HUES64 (cell line): ENCODE data around the gene RABL6.
"Not testable (repeated sequence)": the region's sequence is repeated elsewhere in the genome, so short reads cannot be mapped to it uniquely, and the experiment has no call there.

Source experiments
- H3K27ac ChIP-seq: 2 replicates; pipeline ENCODE4 v1.7.0; 2013; ENCODE audit warnings: low read depth, low read length, inconsistent platforms
- H3K27me3 ChIP-seq: 2 replicates; pipeline ENCODE4 v1.6.1; 2013; ENCODE audit warnings: mild to moderate bottlenecking, low read length; ENCODE audit not compliant: insufficient read depth
- H3K36me3 ChIP-seq: 2 replicates; pipeline ENCODE4 v1.6.1; 2013; ENCODE audit warnings: mild to moderate bottlenecking, low read length; ENCODE audit not compliant: insufficient read depth
- H3K4me1 ChIP-seq: 2 replicates; pipeline ENCODE4 v1.6.1; 2013; ENCODE audit warnings: mild to moderate bottlenecking, low read length, moderate library complexity; ENCODE audit not compliant: insufficient read depth
- H3K4me3 ChIP-seq: 2 replicates; pipeline ENCODE4 v1.5.1; 2013; ENCODE audit warnings: mild to moderate bottlenecking, low read length, moderate library complexity
- H3K9ac ChIP-seq: 2 replicates; pipeline ENCODE4 v1.6.1; 2013; ENCODE audit warnings: mild to moderate bottlenecking, low read depth, low read length
- H3K9me3 ChIP-seq: 2 replicates; pipeline ENCODE4 v1.6.1; 2013; ENCODE audit warnings: low read depth, low read length; ENCODE audit not compliant: insufficient read depth
- WGBS: fragments of 150-250, 120-280 bp; methylation state at CpG from one replicate; pipeline ENCODE4 v1.1.7; 2013; ENCODE audit warnings: missing lambda C conversion rate; 5-methylcytosine and 5-hydroxymethylcytosine counted together

Gene RABL6

DNA sequence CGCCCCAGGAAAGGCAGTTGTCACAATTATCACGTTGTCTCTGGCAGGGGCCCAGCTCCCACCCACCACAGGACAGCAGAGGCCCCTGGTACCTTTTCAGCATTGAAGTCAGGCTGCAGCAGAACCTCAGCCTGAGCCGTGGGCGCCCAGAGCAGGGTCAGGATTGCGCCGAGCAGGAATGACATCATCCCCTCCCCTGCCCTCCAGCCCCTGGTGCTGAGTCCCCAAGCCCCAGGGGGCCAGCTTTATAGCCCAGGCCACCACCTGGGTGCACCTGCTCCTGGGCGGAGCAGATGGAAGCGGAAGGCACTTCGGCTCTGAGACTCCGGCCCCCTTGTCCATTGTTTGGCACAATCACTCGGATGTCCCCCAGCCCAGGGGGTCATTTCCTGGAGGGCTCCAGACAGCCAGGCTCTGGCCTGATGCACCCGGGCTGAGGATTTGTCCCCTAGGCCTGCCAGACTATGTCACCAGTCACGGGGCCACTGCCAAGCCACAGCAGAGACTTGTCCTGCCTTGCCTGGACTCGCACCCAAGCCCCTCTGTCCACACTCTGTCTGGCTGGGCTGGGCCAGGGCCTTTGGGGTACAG, 43.4 kb upstream of the RABL6 start, which contains the start of gene LCN15:
Gene LCN15 (minus strand): TSS at position 218 of the 591 bp plus-strand sequence. CDS start 30 bp downstream, at position 188.
- 80% methylated on average over 14 of the region's 14 CpGs for WGBS

DNA sequence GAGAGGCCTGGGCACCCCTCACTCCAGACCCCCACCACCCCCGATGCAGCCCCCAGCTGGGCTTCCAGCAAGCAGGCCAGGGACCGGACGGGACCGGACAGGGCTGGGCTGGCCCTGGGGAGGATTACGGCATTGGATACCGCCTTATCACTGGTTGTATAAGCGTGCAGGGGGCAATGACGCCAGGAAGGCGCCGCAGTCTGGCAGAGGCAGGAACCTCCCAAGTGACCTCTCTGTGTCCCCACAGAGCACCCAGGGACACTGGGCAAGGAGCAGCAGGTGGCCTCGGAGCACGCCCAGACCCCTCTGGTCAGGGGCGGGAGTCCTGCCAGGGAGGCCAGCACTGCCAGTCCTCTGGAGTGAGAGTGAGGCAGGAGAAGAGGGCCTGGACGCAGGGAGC, 42.7 kb upstream of the RABL6 start:
- Histone ChIP-seq H3K27ac (no peak overlapping the region), H3K36me3 (no peaks in the 10 kb centered on the region), H3K9ac (no peak overlapping the region), H3K27me3 (no peaks in the 10 kb centered on the region), H3K4me3 (no peak overlapping the region), H3K9me3 (no peaks in the 10 kb centered on the region), H3K4me1 (0 out of 2 replicates have a peak, but pooled peaks cover 5% of the 10 kb centered on the region)
- WGBS, result 93% methylated on average over 14 of the region's 14 CpGs

More for the DNA sequence above, 43.4 kb upstream of the RABL6 start, which contains the start of gene LCN15:
- no peaks in the 10 kb centered on the region for H3K9me3 ChIP-seq
- H3K4me1 ChIP-seq, result 0 out of 2 replicates have a peak, but pooled peaks cover 5% of the 10 kb centered on the region
- no peak within 1 kb of the TSS for H3K9ac ChIP-seq
- no peaks in the 10 kb centered on the region for H3K36me3 ChIP-seq
- H3K4me3 ChIP-seq, result peak within 1 kb of the TSS; percentile 39; the same call in 1 of the 2 replicates
- H3K27me3 ChIP-seq, result no peaks in the 10 kb centered on the region
- no peak within 1 kb of the TSS for H3K27ac ChIP-seq

DNA sequence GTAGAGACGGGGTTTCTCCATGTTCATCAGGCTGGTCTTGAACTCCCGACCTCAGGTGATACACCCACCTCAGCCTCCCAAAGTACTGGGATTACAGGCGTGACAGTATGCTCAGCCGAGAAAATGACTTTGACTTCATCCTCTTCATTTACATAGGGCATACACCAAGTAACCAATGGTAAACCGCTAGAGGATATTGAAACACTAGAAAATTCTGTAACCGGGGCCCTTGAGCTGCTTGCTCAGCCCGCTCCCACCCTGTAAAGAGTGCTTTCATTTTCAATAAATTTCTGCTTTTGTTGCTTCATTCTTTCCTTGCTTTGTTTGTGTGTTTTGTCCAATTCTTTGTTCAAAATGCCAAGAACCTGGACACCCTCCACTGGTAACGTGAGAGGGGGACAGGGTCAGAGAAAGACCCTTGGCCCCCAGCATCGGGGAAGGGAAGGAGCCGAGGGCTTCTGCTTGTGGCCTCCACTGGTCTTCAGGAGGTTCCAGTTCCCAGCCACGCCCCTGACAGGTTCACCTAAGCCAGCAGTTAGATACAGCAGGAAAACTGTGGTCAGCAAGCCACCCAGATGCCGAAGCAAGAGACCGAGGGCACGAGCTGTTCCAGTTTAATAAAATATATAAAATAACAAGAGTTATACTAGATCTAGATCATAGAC, 41.9 kb upstream of the RABL6 start:
- not testable (repeated sequence) for H3K27ac ChIP-seq, H3K9ac ChIP-seq, H3K36me3 ChIP-seq, H3K4me3 ChIP-seq, H3K27me3 ChIP-seq, H3K9me3 ChIP-seq, H3K4me1 ChIP-seq
- WGBS, result 87% methylated on average over 11 of the region's 14 CpGs

- 51% methylated on average over 17 of the region's 18 CpGs for WGBS
- H3K4me1 ChIP-seq, H3K9me3 ChIP-seq, H3K27me3 ChIP-seq, H3K4me3 ChIP-seq, H3K27ac ChIP-seq, H3K9ac ChIP-seq, H3K36me3 ChIP-seq: not testable (repeated sequence)
Measured at GRCh38 chr9:136766410-136767120, 41.2 kb upstream of the RABL6 start.

DNA sequence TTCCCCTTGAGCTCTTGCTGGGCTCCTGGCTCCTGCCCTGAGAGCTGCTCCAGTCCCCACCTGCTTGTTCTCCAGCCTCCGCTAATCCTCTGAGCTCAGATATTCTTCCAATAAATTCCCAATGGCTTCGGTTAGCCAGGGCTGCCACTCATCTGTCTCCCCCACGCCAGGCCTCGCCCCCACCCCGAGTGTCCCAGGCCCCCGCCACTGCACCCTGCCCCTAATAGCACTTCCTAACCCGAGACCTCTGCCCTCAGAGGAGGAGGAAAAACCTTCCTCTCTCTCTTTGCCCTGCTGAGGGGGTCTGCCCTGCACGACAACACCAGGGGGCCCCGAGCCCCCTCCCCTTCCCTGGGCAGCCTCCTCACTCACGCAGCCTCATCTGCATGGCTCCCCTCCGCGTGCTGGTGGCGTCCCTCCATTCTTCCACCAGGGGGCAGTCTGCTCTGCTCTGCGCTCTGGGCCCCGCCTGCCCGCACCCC, 38.0 kb upstream of the RABL6 start:
- Histone ChIP-seq H3K27me3 (no peaks in the 10 kb centered on the region), H3K36me3 (no peaks in the 10 kb centered on the region), H3K4me1 (no peaks in the 10 kb centered on the region), H3K9me3 (peaks cover 12% of the 10 kb centered on the region; the same call in 1 of the 2 replicates), H3K4me3 (peak overlapping the region; percentile 46), H3K9ac (no peak overlapping the region), H3K27ac (no peak overlapping the region)
- WGBS, result 12% methylated on average over 16 of the region's 16 CpGs

DNA sequence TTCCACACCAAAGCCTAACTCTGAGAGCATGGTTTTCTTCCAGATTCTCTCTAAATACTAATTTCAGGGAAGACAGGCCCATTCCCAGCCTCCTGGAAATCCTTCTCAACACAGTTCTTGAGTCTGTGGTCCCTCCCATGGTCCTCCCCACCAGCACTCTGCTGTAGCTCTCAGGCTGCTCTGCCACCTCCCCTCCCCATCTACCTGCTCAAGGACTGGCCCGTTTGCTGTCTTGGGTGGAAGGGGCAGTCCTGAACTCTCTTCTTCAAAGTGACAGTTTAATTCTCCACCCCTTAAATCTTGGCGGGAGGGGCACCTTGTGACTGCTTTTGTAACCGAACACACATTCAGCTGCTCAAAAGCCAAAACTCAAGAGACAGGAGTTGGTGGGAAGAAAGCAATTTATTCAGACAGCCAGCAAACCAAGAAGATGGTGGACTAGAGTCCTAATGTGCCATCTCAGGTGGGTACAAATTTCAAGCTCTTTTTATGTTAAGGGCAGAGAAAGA, 35.8 kb upstream of the RABL6 start:
- Histone ChIP-seq H3K36me3 (no peaks in the 10 kb centered on the region), H3K27me3 (no peaks in the 10 kb centered on the region), H3K27ac (no peak overlapping the region), H3K9ac (no peak overlapping the region), H3K9me3 (peaks cover 12% of the 10 kb centered on the region; the same call in 1 of the 2 replicates), H3K4me1 (no peaks in the 10 kb centered on the region), H3K4me3 (no peak overlapping the region)
- 92% methylated on average over 3 of the region's 3 CpGs for WGBS

DNA sequence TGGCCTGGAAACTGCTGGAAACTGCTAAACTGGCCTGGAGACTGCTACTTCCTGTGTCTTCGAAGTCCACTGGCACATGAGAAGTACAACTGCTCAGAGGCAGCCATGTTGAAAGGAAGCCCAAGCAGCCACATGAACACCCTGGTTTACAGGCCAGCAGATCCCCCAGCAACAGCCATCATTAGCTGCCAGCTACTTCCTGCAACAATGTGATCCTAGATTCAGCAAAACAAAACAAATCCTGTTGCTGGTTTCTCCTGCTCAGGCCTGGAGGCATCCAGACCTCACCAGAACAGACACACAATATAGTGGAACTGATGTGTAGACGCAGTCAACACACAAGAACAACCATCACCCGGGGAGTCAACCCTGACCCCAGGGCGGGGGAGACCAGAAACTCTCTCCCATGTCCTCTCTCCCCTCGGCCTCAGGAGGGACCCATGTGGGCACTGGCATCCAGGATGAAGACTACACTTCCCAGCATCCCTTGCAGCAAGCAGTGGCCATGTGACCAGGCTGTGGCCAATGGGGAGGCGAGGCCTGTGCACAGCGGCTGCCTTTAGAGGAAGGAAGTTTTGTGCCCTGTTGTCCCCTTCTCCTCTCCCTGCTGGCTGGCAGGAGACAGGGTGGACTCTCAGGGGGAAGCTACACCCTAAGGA, 34.2 kb upstream of the RABL6 start:
- H3K4me3 ChIP-seq, result no peak overlapping the region
- H3K27ac ChIP-seq, result no peak overlapping the region
- H3K36me3 ChIP-seq, result no peaks in the 10 kb centered on the region
- H3K9ac ChIP-seq, result no peak overlapping the region
- H3K4me1 ChIP-seq, result no peaks in the 10 kb centered on the region
- H3K27me3 ChIP-seq, result peaks cover 3% of the 10 kb centered on the region; the same call in 1 of the 2 replicates
- peaks cover 12% of the 10 kb centered on the region; the same call in 1 of the 2 replicates for H3K9me3 ChIP-seq
- 79% methylated on average over 7 of the region's 7 CpGs for WGBS

- H3K27ac ChIP-seq, result no peak overlapping the region
- H3K4me1 ChIP-seq, result no peaks in the 10 kb centered on the region
- no peak overlapping the region for H3K9ac ChIP-seq
- 87% methylated on average over 12 of the region's 12 CpGs for WGBS
- no peak overlapping the region for H3K4me3 ChIP-seq
- H3K9me3 ChIP-seq, result peaks cover 12% of the 10 kb centered on the region; the same call in 1 of the 2 replicates
- no peaks in the 10 kb centered on the region for H3K36me3 ChIP-seq
- H3K27me3 ChIP-seq, result peaks cover 3% of the 10 kb centered on the region
Measured at GRCh38 chr9:136774416-136775045, 33.2 kb upstream of the RABL6 start.

- H3K27ac ChIP-seq, result no peak overlapping the region
- H3K36me3 ChIP-seq, result no peaks in the 10 kb centered on the region
- H3K9ac ChIP-seq, result no peak overlapping the region
- H3K27me3 ChIP-seq, result peaks cover 6% of the 10 kb centered on the region
- H3K4me1 ChIP-seq, result no peaks in the 10 kb centered on the region
- peaks cover 12% of the 10 kb centered on the region; the same call in 1 of the 2 replicates for H3K9me3 ChIP-seq
- 92% methylated on average over 6 of the region's 6 CpGs for WGBS
- H3K4me3 ChIP-seq, result no peak overlapping the region
Measured at GRCh38 chr9:136775191-136775590, 32.6 kb upstream of the RABL6 start.

DNA sequence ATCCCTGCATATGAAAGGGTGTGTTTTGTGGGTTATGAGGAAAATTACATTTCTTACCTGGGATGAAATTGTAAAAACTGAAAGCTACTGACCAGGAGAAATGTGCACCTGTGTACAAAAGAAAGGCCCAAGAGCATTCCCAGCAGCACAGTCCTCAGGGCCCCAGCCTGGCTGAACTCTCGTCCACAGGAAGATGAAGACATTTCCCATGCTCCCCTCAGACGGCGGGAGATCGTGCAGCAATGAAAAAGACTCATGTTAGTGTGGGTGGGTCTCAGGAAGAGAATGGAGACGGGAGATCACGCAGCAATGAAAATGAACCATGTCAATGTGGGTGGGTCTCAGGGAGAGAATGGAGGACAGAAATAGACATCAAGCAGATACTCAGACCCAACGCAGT, 30.8 kb upstream of the RABL6 start:
- WGBS, result 92% methylated on average over 7 of the region's 7 CpGs
- no peaks in the 10 kb centered on the region for H3K36me3 ChIP-seq
- no peak overlapping the region for H3K9ac ChIP-seq
- peaks cover 6% of the 10 kb centered on the region for H3K27me3 ChIP-seq
- H3K27ac ChIP-seq, result no peak overlapping the region
- H3K9me3 ChIP-seq, result peaks cover 12% of the 10 kb centered on the region; the same call in 1 of the 2 replicates
- no peak overlapping the region for H3K4me3 ChIP-seq
- H3K4me1 ChIP-seq, result no peaks in the 10 kb centered on the region
